Fibroblast of skin of left quadriceps (primary cell): ENCODE measurements around the gene KCNJ5.
"Not testable (repeated sequence)": the region's sequence is repeated elsewhere in the genome, so short reads cannot be mapped to it uniquely, and the experiment has no call there.

Experiments used
- DNase-seq, 2 experiments: peaks; one replicate each; pipeline ENCODE4 v3.0.0-alpha.2; 2013; ENCODE audit warnings: low read depth in 2 of 2

The KCNJ5 gene

GRCh38 chr11:128911701-128912100 lies 20.5 kb downstream of the KCNJ5 start:
- DNase-seq: no peak

- DNase-seq: no peak
Observed at GRCh38 chr11:128913806-128914205, 22.6 kb downstream of the KCNJ5 start.

GRCh38 chr11:128914216-128915148 lies 23.3 kb downstream of the KCNJ5 start:
- no peak for DNase-seq

GRCh38 chr11:128915149-128915521 lies 24.0 kb downstream of the KCNJ5 start:
- DNase-seq: no peak

GRCh38 chr11:128916037-128916572 lies 24.9 kb downstream of the KCNJ5 start:
- DNase-seq: no peak

- DNase-seq: no peak
Observed at GRCh38 chr11:128916681-128917080, 25.5 kb downstream of the KCNJ5 start.

GRCh38 chr11:128917144-128917724 lies 26.1 kb downstream of the KCNJ5 start:
- no peak for DNase-seq

GRCh38 chr11:128919216-128919615 lies 28.1 kb downstream of the KCNJ5 start:
- no peak for DNase-seq

- not testable (repeated sequence) for DNase-seq
Observed at GRCh38 chr11:128919635-128920034, 28.5 kb downstream of the KCNJ5 start.

GRCh38 chr11:128920666-128921065 lies 29.5 kb downstream of the KCNJ5 start:
- no peak for DNase-seq

- no peak for DNase-seq
Observed at GRCh38 chr11:128921793-128922192, 30.6 kb downstream of the KCNJ5 start.

GRCh38 chr11:128924104-128924503 lies 32.9 kb downstream of the KCNJ5 start:
- no peak for DNase-seq

GRCh38 chr11:128924510-128925249 lies 33.5 kb downstream of the KCNJ5 start:
- DNase-seq: no peak

GRCh38 chr11:128925250-128925600 lies 34.1 kb downstream of the KCNJ5 start:
- no peak for DNase-seq

- no peak for DNase-seq
Observed at GRCh38 chr11:128926000-128926399, 34.8 kb downstream of the KCNJ5 start.

GRCh38 chr11:128926437-128927107 lies 35.4 kb downstream of the KCNJ5 start:
- no peak for DNase-seq

- no peak for DNase-seq
Observed at GRCh38 chr11:128927108-128927461, 35.9 kb downstream of the KCNJ5 start.

GRCh38 chr11:128927683-128928336 lies 36.7 kb downstream of the KCNJ5 start:
- no peak for DNase-seq

- DNase-seq: no peak
Observed at GRCh38 chr11:128928400-128928799, 37.2 kb downstream of the KCNJ5 start.

GRCh38 chr11:128929468-128929867 lies 38.3 kb downstream of the KCNJ5 start:
- no peak for DNase-seq

- DNase-seq: no peak
Observed at GRCh38 chr11:128929991-128930390, 38.8 kb downstream of the KCNJ5 start.
